ENCODE results near the gene CROT.

The CROT gene

GRCh38 chr7:87345166-87345927, at the start of gene CROT:
TSS of gene CROT (plus strand) at chr7:87345664. CDS start at chr7:87349069, 3,405 bp downstream.
- peak; percentile 90 for DNase-seq

DNA sequence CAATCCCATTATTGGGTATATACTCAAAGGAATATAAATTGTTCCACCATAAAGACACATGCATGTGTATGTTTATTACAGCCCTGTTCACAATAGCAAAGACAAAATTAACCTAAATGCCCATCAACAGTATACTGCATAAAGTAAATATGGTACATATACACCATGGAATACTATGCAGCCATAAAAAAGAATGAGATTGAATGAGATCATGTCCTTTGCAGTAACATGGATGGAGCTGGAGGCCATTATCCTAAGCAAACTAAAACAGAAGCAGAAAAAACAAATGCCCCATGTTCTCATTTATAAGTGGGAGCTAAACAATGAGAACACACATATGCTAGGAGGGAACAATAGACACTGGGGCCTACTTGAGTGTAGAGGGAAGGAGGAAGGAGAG, 44.7 kb upstream of the CROT start:
- no peak for DNase-seq

GRCh38 chr7:87310790-87311419, 34.6 kb upstream of the CROT start:
- no peak for DNase-seq

GRCh38 chr7:87312215-87312865, 33.1 kb upstream of the CROT start:
- DNase-seq = peak; percentile 38

DNA sequence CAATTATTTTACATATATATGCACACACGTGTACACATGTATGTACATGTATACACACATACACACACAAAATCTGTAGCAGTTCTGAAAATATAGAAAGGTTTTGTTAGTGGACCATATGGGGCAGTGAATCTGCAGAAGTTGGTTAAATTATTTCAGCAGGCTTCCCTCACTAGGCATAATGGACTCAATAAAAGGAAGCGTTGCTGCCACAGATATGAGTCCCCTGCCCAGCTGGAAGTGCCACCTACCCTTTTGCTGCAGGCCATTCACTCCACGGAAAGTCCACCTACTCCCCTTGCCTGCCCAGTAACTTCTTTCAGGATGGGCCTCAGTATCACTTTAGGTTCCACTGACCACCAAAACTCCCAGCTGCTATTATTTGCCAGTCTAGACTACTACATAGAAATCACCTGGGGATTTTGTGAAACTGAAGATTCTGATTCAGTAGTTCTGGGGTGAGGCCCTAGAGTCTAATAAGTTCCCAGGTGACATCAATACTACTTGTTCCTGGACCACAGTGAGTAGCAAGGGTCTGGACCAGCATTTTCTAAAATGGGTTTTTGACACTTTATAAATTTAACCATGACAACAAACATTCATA, 29.3 kb upstream of the CROT start:
- no peak for DNase-seq

GRCh38 chr7:87316846-87317552, 28.5 kb upstream of the CROT start:
- no peak for DNase-seq

GRCh38 chr7:87317691-87318245, 27.7 kb upstream of the CROT start:
- no peak for DNase-seq

DNA sequence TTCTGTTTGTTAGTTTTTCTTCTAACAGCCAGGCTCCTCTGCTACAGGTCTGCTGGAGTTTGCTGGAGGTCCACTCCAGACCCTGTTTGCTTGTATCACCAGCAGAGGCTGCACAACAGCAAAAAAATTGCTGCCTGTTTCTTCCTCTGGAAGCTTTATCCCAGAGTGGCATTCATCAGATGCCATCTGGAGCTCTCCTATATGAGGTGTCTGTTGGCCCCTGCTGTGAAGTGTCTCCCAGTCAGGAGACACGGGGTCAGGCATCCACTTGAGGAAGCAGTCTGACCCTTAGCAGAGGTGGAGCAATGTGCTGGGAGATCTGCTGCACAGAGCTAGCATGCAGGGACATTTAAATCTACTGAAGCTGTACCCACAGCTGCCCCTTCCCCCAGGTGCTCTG, 26.7 kb upstream of the CROT start:
- peak; percentile 39 for DNase-seq

GRCh38 chr7:87319154-87319581, 26.3 kb upstream of the CROT start:
- peak; percentile 39 for DNase-seq

DNA sequence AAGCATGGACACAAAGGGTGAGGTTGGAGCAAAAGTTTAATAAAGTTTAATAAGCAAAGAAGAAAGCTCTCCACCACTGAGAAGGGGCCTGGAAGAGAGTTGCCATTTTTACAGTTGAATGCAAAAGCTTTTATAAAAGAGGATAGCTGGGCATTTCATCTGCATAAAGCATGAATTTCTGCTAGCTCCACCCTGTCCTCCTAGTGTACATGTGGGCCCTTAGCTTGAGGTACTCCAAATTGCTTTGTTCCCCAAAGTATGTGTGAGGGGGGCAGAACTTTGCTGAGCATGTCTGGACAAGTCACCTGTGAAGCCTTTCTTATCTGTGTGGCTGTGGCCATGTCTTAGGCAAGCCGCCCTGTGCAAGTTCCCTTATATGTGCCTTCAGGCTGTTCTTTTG, 22.6 kb upstream of the CROT start:
- DNase-seq = no peak

DNA sequence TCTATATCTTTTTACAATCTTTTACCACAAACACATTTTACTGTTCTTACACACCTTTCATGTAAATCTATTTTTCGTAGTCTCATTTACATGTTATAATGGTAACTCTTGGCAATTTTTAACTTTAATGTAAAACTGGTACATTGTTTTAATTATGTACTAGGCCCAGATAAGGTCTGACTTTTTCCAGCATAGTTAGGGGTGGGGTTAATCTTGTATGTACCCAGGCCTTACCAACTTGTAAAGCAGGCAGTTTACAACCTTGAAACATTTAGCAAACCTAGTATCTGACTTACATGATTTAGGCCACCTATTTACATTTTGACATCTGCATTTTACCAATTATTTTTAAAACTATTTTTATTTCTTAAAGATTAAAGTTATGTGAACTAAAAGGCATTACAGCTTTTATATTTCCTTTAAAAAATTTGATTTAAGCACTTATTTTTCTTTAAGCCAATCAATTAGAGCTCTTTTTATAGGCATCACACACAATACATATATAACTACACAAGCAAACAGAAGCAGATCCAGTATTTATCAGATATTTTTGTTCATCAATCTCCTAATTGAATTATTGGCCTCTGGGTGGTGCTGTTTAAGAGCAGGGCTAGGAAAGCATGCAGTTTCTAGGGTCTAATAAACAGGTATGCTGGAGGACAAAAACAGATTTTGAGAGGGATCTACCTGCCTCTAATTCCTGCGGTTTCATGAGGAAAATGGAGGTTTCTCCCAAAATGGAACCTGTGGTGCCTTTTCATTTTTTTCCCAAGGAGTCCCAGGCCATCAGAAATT, 19.7 kb upstream of the CROT start:
- DNase-seq = no peak

DNA sequence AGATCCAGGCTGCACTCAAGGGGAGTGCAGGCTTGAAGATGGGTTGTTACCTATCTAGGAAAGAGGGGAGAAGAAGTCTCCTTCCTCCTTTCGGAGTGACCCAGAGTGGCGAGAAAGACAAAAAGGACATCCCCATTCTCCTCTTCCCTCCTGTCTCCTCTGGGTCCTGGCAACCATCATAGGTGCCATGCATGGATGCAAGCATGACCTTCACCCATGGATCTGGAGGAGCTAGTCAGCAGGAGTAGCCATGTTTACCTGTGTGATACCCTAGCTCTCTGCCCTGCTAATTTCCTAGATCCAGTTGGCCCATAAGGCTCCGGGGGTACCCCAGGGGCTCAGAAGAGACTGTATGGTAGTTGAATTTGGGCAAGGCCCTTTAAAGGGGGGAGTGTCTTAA, 17.2 kb upstream of the CROT start:
- no peak for DNase-seq

- DNase-seq = no peak
Measured at GRCh38 chr7:87330316-87330715, 15.1 kb upstream of the CROT start.

GRCh38 chr7:87330942-87331341, 14.5 kb upstream of the CROT start:
- DNase-seq = no peak

DNA sequence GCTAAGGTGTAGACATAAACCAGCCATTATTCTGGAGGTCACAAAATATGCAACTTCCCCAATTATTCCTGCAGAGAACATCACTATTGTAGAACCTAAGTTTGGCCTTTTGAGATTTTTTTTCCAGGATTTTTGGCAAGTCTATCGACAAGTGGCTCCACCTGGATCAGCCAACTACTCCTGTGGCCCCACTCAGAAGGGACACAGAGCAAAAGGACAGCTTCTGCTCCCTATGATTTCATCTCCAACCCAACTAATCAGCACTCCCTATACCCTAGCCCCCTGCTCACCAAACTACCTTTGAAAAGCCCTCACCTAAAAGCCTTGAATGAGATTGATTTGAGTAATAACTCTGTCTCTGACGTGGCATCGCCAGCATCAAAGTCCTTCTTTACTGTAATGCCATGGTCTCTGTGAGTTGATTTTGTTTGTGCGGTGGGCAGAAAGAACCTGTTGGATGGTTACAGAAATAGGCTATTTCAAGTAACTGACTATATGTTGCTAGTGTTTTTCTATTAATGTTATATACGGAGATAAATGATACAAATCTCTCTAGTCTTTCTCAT, 13.7 kb upstream of the CROT start:
- DNase-seq = no peak

- DNase-seq = no peak
Measured at GRCh38 chr7:87332321-87332720, 13.1 kb upstream of the CROT start.

DNA sequence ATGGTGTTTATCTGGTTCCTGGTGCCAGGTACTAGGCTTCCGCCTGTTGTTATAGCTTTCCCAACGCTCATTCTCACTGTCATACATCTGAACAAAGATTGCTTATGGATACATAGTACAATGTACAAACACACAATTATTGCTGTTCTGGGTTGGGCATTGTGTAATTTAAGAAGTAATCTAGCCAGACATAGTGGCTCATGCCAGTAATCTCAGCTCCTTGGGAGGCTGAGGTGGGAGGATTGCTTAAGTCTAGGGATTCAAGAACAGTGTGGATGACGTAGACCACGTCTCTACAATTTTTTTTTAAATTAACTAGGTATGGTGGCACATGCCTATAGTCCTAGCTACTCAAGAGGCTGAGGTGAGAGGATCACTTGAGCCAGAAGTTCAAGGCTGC, 9.3 kb upstream of the CROT start:
- DNase-seq = no peak

- DNase-seq = no peak
Measured at GRCh38 chr7:87337331-87337730, 8.1 kb upstream of the CROT start.

- DNase-seq = no peak
Measured at GRCh38 chr7:87339373-87339897, 6.0 kb upstream of the CROT start.

- no peak for DNase-seq
Measured at GRCh38 chr7:87341441-87341840, 4.0 kb upstream of the CROT start.

GRCh38 chr7:87342231-87342630, 3.2 kb upstream of the CROT start:
- no peak for DNase-seq

All from SHP77 treated with DMSO at 0.1 percent for 48 hours (cell line).